IPS-NIHi11 (cell line): ENCODE measurements around the gene TFPT.

ENCODE experiments used
- DNase-seq: peaks from one replicate; pipeline ENCODE4 v3.0.0; 2012; ENCODE audit warnings: mixed read lengths, low spot score

The TFPT gene, protein sequence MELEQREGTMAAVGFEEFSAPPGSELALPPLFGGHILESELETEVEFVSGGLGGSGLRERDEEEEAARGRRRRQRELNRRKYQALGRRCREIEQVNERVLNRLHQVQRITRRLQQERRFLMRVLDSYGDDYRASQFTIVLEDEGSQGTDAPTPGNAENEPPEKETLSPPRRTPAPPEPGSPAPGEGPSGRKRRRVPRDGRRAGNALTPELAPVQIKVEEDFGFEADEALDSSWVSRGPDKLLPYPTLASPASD

GRCh38 chr19:54115109-54116063, at the start of gene TFPT, which contains the start of gene PRPF31:
TFPT (minus strand) TSS chr19:54115657; CDS start chr19:54115269, 388 bp downstream.
PRPF31 (plus strand) TSS chr19:54115754; CDS start chr19:54118279, 2,525 bp downstream.
- DNase-seq, result peak; percentile 99

DNA sequence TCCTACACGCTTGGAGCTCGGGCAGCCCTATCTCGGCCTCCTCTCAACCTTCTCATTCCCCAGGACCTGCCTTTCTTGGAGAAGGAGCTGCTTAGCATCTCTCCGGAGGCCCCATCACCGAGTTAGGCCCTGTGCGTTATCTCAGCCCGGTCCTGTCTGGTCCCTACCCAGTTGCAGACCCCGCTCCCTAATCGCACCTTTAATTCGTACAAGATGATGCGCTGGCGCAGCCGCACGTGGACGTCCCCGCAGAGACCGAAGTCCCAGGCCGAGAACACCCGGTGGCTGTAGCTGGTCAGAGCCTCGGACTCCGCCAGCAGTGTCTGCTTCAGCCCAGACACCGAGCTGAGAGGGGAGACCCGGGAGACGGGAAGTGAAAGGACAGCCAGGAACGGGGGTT, 49.8 kb upstream of the TFPT start:
- DNase-seq, result no peak

DNA sequence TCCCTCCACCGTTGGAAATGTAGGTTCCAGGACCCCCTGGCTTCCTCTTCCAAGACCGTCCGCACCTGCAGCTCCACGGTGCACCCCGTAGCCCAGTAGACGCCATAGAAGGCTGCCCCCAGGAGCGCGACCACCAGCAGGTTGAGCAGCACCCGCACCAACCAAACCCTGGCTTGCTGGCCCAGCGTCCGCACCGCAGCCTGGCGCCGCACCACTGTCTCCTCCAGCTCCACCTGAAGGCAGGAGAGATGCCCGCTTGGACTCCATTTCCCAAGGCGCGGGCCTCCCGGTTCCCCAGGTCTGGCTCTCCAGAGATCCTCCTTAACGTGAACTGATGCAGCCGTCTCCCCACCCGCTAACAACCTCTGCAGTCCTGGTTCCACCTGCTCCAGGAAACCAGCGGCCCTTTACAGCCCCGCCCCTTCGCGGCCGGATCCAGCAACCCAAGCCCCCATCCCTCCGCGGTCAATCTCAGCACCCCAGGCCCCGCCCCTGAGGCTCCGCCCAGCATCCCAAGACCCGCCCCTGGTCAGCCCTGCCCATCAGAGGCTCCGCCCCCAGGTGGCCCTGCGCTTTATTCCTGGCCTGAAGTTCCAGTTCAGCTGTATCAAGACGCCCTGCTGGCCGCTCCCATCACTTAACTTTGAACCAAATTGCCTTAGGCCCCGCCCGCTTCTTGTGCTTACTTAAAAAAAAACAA, 49.1 kb upstream of the TFPT start:
- peak; percentile 82 for DNase-seq

GRCh38 chr19:54162884-54163283, 47.4 kb upstream of the TFPT start:
- DNase-seq, result no peak

DNA sequence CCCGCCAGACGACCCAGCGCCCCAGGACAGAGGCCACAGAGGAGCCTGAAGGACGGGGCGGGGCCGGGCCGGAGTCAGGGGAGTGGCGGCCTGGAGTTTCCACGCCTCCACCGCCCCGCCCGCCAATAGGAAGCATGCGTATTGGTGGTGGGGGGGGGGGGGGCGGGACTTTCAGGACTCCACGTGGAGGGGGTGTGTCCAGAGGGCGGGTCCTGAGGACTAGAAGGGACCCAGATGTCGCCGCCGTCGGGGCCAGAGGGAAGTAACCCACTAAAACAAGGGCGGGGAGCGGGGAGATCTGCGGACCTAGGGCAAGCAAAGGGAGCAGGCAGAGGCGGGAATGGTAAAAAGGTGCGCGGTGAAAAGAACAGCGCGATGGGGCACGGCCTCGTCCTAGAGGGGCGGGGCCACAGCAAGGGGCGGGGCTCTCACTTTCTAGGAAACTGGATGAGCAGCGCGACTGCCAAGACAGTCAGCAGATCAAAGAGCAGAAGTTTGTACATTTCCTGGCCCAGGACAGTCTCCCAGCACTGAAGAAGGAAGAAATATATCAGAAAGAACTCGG, 46.9 kb upstream of the TFPT start:
- peak; percentile 65 for DNase-seq

DNA sequence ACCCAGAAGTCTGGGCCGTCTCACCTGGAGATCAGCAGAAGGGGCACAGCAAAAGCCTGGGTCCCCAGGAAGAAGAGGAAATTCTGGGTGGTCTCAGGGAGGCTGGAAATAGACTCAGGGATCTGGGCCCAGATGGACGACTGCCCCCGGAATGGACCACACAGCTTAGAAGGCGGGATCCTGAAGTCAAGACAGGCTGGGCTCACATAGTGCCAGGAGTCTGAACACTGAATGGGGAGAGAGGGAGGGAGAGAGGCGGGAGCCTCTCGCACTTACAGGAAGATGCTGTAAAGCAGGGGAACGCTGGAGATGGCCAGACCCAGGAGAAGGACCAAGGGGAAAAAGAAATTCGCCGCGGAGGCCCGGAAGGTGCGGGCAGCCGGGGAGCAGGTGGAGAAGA, 45.4 kb upstream of the TFPT start:
- DNase-seq, result no peak

GRCh38 chr19:54160182-54160811, 44.8 kb upstream of the TFPT start:
- no peak for DNase-seq

GRCh38 chr19:54159352-54160181, 44.1 kb upstream of the TFPT start, which contains the start of gene LENG1:
LENG1 (minus strand) TSS chr19:54159721; CDS start chr19:54159695, 26 bp downstream.
- peak; percentile 91 for DNase-seq

GRCh38 chr19:54158812-54159351, 43.4 kb upstream of the TFPT start:
- no peak for DNase-seq

DNA sequence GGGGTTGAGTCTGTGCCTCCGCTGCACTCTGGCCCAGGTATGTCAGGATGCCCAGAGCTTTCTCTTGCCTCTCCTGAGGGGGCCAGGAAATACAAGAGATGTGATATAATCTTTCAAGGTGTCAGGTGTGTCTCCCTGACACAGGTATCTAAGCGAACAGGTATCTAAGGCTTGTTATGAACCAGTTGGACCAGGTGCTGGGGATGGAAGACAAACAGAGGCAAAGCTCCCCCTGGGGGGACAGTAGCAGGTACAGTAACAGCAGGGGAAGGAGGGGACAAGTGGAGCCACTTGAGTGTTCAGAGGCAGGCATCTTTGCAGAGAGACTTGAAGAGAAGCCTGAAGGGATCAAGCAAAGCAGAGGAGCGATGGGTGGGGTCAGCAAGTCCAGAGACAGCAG, 41.5 kb upstream of the TFPT start:
- no peak for DNase-seq

GRCh38 chr19:54156490-54156889, 41.0 kb upstream of the TFPT start:
- DNase-seq, result no peak

DNA sequence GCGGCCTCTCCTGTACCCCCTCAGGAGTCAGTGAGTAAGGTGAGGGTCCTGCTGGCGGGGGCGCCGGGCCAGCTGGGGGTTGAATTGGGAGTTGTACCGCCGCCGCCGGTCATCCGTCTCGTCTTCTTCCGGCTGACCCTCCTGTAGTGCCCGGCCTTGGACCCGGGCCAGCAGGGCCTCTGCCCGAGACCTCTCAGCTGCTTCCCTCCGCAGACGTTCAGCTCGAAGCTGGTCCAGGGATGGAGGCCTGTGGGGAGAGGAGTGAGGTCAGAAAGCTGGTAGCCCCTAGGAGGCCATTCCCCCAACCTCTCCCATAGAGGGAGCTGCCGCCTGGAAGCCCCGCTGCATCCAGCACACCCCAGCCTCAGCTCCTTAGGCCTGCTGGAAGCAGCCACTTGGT, 40.2 kb upstream of the TFPT start:
- no peak for DNase-seq

DNA sequence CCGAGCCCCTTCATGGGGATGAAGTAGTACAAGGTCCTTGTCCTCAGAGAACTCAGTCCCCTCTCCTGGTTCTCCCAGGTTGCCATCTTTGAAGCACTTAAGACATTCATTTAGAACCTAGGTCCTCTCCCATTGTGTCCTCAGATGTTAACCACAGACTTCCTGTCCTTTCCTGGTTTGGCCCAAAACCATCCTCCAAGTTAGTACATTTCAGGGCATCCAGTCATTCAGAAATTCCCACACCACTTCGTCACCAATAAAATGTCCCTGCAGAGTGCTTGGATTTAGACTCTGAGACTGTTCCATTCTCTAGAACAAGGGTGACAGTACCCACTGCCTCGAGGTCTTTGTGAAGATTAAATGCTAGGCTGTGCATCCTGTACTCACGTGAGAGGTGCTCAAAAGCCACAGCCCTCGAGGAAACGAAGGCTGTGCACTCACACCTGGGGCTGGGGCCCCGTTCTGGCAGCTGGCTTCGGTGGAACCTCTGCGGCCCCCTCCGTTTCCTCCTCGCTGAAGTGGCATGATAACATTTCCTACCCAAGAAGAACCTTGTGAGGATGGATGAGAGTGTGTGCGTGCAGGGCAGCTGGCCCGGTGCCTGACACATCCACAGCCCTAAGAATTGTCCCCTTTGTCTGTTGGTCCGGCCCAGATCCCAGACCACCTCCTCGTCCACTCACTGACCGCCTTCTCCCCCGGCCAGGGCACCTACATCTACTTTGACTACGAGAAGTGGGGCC, 39.3 kb upstream of the TFPT start:
- no peak for DNase-seq

- DNase-seq, result no peak
Observed at GRCh38 chr19:54153731-54154326, 38.4 kb upstream of the TFPT start.

- no peak for DNase-seq
Observed at GRCh38 chr19:54152878-54153524, 37.5 kb upstream of the TFPT start.

GRCh38 chr19:54152267-54152666, 36.8 kb upstream of the TFPT start:
- DNase-seq, result no peak

DNA sequence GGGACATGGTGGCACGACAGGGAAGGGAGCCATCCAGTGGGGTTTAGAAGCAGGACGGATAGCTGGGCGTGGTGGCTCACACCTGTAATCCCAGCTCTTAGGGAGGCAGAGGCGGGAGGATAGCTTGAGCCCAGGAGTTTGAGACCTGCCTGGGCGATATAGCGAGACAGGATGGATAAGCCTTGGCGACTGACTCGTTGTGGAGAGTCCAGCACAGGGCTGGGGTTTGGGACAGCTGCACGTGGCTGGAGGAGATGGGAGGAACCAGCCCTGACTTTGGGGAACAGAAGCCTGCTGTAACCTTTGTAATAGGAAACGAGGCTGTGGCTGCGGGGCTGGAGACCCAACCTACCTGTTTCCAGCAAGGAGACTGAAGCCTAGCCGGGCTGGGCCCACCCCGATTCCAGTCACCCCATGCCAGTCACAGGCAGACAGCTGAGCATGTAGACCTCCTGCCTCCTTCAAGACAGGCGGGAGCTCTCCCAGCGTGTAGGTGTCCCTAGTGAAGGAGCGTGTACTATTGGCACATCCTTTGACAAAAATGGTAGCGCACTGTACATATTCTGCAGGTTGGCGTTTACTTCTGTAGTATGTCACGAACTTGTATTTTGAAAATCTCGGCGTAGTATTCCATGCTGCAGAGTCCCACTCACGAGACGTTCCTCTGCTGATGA, 36.0 kb upstream of the TFPT start:
- no peak for DNase-seq
